IMR-90 (cell line): Measurements from ENCODE around the gene TMEM240. TPM values are rescaled to one million over a fixed set of nuclear protein-coding genes. Genes with fewer than 3 reads are reported as not detected.

Experiments
- ATAC-seq: fragments of 200-7000 bp; cut with Tn5 transposase; 2 replicates; pipeline ENCODE4 v1.9.1; 2020; ENCODE audit warnings: low read depth, mild to moderate bottlenecking, moderate library complexity
- BruUV-seq: library from RNA; stranded (reverse); fragments of 400-500 nt; replicated peaks from 2 replicates; lab custom pipeline; 2021; lab: Mats Ljungman, UMichigan
- CTCF ChIA-PET: fragments of 300-600 bp; formaldehyde crosslinking; extraction: SDS; loops from one replicate; lab custom pipeline; 2021; ENCODE audit warnings: antibody characterized with exemption; lab: Yijun Ruan, JAX
- POLR2A ChIA-PET: fragments of 300-600 bp; sonication (Branson Sonifier 250); formaldehyde crosslinking; loops from one replicate; lab custom pipeline; 2022; ENCODE audit warnings: antibody characterized with exemption; ENCODE audit not compliant: unreplicated experiment; lab: Charles Lee
- DNase-seq: peaks from one replicate; pipeline ENCODE4 v3.0.0; 2013
- H2AFZ ChIP-seq: replicated peaks from 2 replicates; pipeline ENCODE3; 2013; ENCODE audit warnings: low read length, mild to moderate bottlenecking; ENCODE audit not compliant: poor library complexity
- H2AK5ac ChIP-seq: 2 replicates; pipeline ENCODE4 v1.6.1; 2013; ENCODE audit warnings: low read depth, low read length, inconsistent platforms
- H2AK9ac ChIP-seq: replicated peaks from 2 replicates; pipeline ENCODE3; 2013; ENCODE audit warnings: mild to moderate bottlenecking, low read depth, low read length, moderate library complexity; ENCODE audit not compliant: poor library complexity
- H2BK120ac ChIP-seq: 2 replicates; pipeline ENCODE4 v1.6.1; 2013; ENCODE audit warnings: low read depth, low read length, inconsistent platforms
- H2BK15ac ChIP-seq: 3 replicates; pipeline ENCODE4 v1.6.1; 2013; ENCODE audit warnings: low read depth, low read length, inconsistent platforms
- H2BK20ac ChIP-seq: 2 replicates; pipeline ENCODE4 v1.6.1; 2013; ENCODE audit warnings: low read depth, mild to moderate bottlenecking, inconsistent platforms, low read length, moderate library complexity
- H2BK5ac ChIP-seq: 2 replicates; pipeline ENCODE4 v1.6.1; 2013; ENCODE audit warnings: mild to moderate bottlenecking, low read depth, low read length, inconsistent platforms; ENCODE audit not compliant: poor library complexity, severe bottlenecking
- H3K14ac ChIP-seq: replicated peaks from 2 replicates; pipeline ENCODE4 v1.6.1; 2013; ENCODE audit warnings: low read depth, low read length, inconsistent platforms
- H3K18ac ChIP-seq: 2 replicates; pipeline ENCODE4 v1.6.1; 2013; ENCODE audit warnings: low read depth, low read length, control low read depth
- H3K23ac ChIP-seq: 2 replicates; pipeline ENCODE4 v1.6.1; 2013; ENCODE audit warnings: low read depth, low read length, inconsistent platforms
- H3K27ac ChIP-seq: 2 replicates; pipeline ENCODE4 v1.5.1; 2013; ENCODE audit warnings: mild to moderate bottlenecking, control low read depth, low read length; ENCODE audit not compliant: insufficient read depth
- H3K27me3 ChIP-seq: 2 replicates; pipeline ENCODE4 v1.6.1; 2013; ENCODE audit warnings: low read length; ENCODE audit not compliant: control insufficient read depth, insufficient read depth
- H3K36me3 ChIP-seq: 2 replicates; pipeline ENCODE4 v1.6.1; 2013; ENCODE audit warnings: low read length, mixed read lengths; ENCODE audit not compliant: control insufficient read depth, insufficient read depth
- H3K4ac ChIP-seq: 2 replicates; pipeline ENCODE4 v1.6.1; 2013; ENCODE audit warnings: low read depth, low read length, inconsistent platforms
- H3K4me1 ChIP-seq: 2 replicates; pipeline ENCODE4 v1.6.1; 2013; ENCODE audit warnings: low read length, mixed read lengths; ENCODE audit not compliant: control insufficient read depth, insufficient read depth
- H3K4me2 ChIP-seq: 2 replicates; pipeline ENCODE4 v1.6.1; 2013; ENCODE audit warnings: low read depth, mild to moderate bottlenecking, control low read depth, low read length, moderate library complexity
- H3K4me3 ChIP-seq: 2 replicates; pipeline ENCODE4 v1.5.1; 2013; ENCODE audit warnings: low read depth, mild to moderate bottlenecking, control low read depth, low read length, moderate library complexity; ENCODE audit not compliant: insufficient read depth
- H3K56ac ChIP-seq: 2 replicates; pipeline ENCODE4 v1.6.1; 2013; ENCODE audit warnings: low read length, inconsistent platforms; ENCODE audit not compliant: insufficient read depth; ENCODE audit errors: extremely low read depth
- H3K79me1 ChIP-seq, 2 experiments: 2 replicates each; pipeline ENCODE4 v1.6.1; 2013; ENCODE audit warnings: low read length in 2 of 2, inconsistent platforms in 1 of 2, low read depth in 1 of 2
- H3K9ac ChIP-seq: 2 replicates; pipeline ENCODE4 v1.6.1; 2013; ENCODE audit warnings: low read depth, low read length, control low read depth
- H3K9me1 ChIP-seq: 2 replicates; pipeline ENCODE4 v1.6.1; 2013; ENCODE audit warnings: low read length, inconsistent platforms; ENCODE audit not compliant: insufficient read depth
- H3K9me3 ChIP-seq: 2 replicates; pipeline ENCODE4 v1.6.1; 2013; ENCODE audit warnings: low read length; ENCODE audit not compliant: control insufficient read depth, insufficient read depth
- H4K20me1 ChIP-seq: 2 replicates; pipeline ENCODE4 v1.6.1; 2013; ENCODE audit warnings: low read length, inconsistent platforms; ENCODE audit not compliant: insufficient read depth
- H4K5ac ChIP-seq: 2 replicates; pipeline ENCODE4 v1.6.1; 2013; ENCODE audit warnings: mild to moderate bottlenecking, low read depth, low read length, control low read depth
- H4K8ac ChIP-seq, 2 experiments: 2 replicates each; pipeline ENCODE4 v1.6.1; 2013; ENCODE audit warnings: low read depth in 2 of 2, low read length in 2 of 2, control low read depth in 1 of 2, inconsistent platforms in 1 of 2
- H4K91ac ChIP-seq: 2 replicates; pipeline ENCODE4 v1.6.1; 2013; ENCODE audit warnings: low read depth, low read length, inconsistent platforms; ENCODE audit not compliant: insufficient read depth
- MAFK ChIP-seq: IDR thresholded peaks from 2 replicates; pipeline ENCODE4 v1.6.1; 2012; ENCODE audit warnings: low read depth, low read length, improper control_type of control experiment
- USF2 ChIP-seq: fragments of 150-350 bp; IDR thresholded peaks from 2 replicates; pipeline ENCODE4 v1.6.1; 2017; ENCODE audit warnings: mild to moderate bottlenecking, antibody characterized with exemption, low read length, low read depth
- WGBS, 2 experiments: methylation state at CpG; one replicate each; pipeline versions ENCODE4 v1.1.5 to v1.1.7; 2013; ENCODE audit warnings: missing lambda C conversion rate in 2 of 2; ENCODE audit not compliant: insufficient read length in 1 of 2; ENCODE audit errors: extremely low coverage in 2 of 2; 5-methylcytosine and 5-hydroxymethylcytosine counted together
- dilution Hi-C: fragments of 300-500 bp; cut with HindIII; formaldehyde crosslinking; loops from one replicate; pipeline ENCODE4 v1.14.3; 2018; ENCODE audit warnings: low sequenced_read_pairs; ENCODE audit not compliant: unreplicated experiment
- in situ Hi-C: fragments of 300-500 bp; cut with MboI; formaldehyde crosslinking; loops from 3 replicates; pipeline ENCODE4 v1.14.3; 2019; ENCODE audit warnings: low sequenced_read_pairs, inconsistent platforms, mixed read lengths
- intact Hi-C: fragments of 100-400 bp; cut with micrococcal nuclease; formaldehyde crosslinking; loops from 2 replicates; pipeline ENCODE4 v1.10.0; 2022
- polyA plus RNA-seq, 3 experiments: library from polyadenylated mRNA; depleted of rRNA; stranded (reverse); fragments of >200 nt; gene quantifications; 2 replicates each; pipeline ENCODE4 v1.2.3, GENCODE V29; 2012; ENCODE audit warnings: low replicate concordance in 1 of 3
- total RNA-seq: library from RNA; depleted of rRNA; stranded (reverse); fragments of >200 nt; gene quantifications from 2 replicates; pipeline ENCODE4 v1.2.3, GENCODE V29; 2012

Gene TMEM240
- total and polyA plus RNA-seq, 2 of the 4 experiments (the other 2 are of a cell fraction): 1.6 to 7.6 TPM

- no peak overlapping the region for H4K8ac ChIP-seq
- no peak overlapping the region for H2BK15ac ChIP-seq
- H3K9me3 ChIP-seq: no peaks in the 10 kb centered on the region
- H3K18ac ChIP-seq: no peak overlapping the region
- in situ Hi-C loops (no loop called here), dilution Hi-C loops (no loop called here), intact Hi-C loops (no loop called here)
- no peak overlapping the region for H3K4ac ChIP-seq
- TF ChIP-seq MAFK: no peak
- no peak for TF ChIP-seq USF2
- no peak for ATAC-seq
- H3K27ac ChIP-seq: no peak overlapping the region
- H3K4me2 ChIP-seq: no peak overlapping the region
- H4K91ac ChIP-seq: no peak overlapping the region
- no peaks in the 10 kb centered on the region for H3K27me3 ChIP-seq
- H4K5ac ChIP-seq: no peak overlapping the region
- ChIA-PET CTCF (no interaction called here), POLR2A (no interaction called here)
- H2BK5ac ChIP-seq: no peak overlapping the region
- peaks cover 54% of the 10 kb centered on the region for H3K36me3 ChIP-seq
- no peak overlapping the region for H2AK5ac ChIP-seq
- H2AFZ ChIP-seq: no peak overlapping the region
- H3K9me1 ChIP-seq: peaks cover 19% of the 10 kb centered on the region; the same call in 1 of the 2 replicates
- no peak overlapping the region for H3K14ac ChIP-seq
- no peak overlapping the region for H3K56ac ChIP-seq
- peaks cover 70% of the 10 kb centered on the region for H4K20me1 ChIP-seq
- BruUV-seq: no TSS peak
- no peak overlapping the region for H3K4me3 ChIP-seq
- H2BK120ac ChIP-seq: no peak overlapping the region
- no peak for DNase-seq
- WGBS, 2 experiments: 97% methylated on average over 11 of the region's 12 CpGs; no CpG with 5 or more reads in 1 of the 2 experiments
- no peak overlapping the region for H2BK20ac ChIP-seq
- H2AK9ac ChIP-seq: no peak overlapping the region
- H3K9ac ChIP-seq: no peak overlapping the region
- peaks cover 18 to 69% of the 10 kb centered on the region in 2 experiments for H3K79me1 ChIP-seq
- H3K4me1 ChIP-seq: peaks cover 2% of the 10 kb centered on the region; the same call in 1 of the 2 replicates
- no peak overlapping the region for H3K23ac ChIP-seq
Observed at GRCh38 chr1:1563688-1564087, 23.3 kb upstream of the TMEM240 start.
